Mucosa of descending colon (tissue), 3 donors: ENCODE measurements around the gene SNX8. TPM values are rescaled to one million over a fixed set of nuclear protein-coding genes. Genes with fewer than 3 reads are reported as not detected.
A peak's percentile ranks its signal among the peaks of the same experiment; 100 is the strongest.

ENCODE experiments used
- ATAC-seq: fragments of 200-7000 bp; cut with Tn5 transposase; one replicate; pipeline ENCODE4 v1.9.1; 2020; ENCODE audit warnings: mild to moderate bottlenecking, moderate library complexity
- DNase-seq, 3 donors: peaks; one replicate each; pipeline ENCODE4 v3.0.0-alpha.2; 2020
- H3K36me3 ChIP-seq: fragments of 200-600 bp; one replicate; pipeline ENCODE4 v1.8.0; 2021; ENCODE audit warnings: low read depth, mild to moderate bottlenecking
- H3K4me1 ChIP-seq: fragments of 200-600 bp; one replicate; pipeline ENCODE4 v1.8.0; 2021; ENCODE audit warnings: low read depth, mild to moderate bottlenecking
- H3K4me3 ChIP-seq: fragments of 200-600 bp; one replicate; pipeline ENCODE4 v1.8.0; 2021; ENCODE audit warnings: mild to moderate bottlenecking
- H3K9me3 ChIP-seq: fragments of 200-600 bp; one replicate; pipeline ENCODE4 v1.8.0; 2021; ENCODE audit warnings: mild to moderate bottlenecking
- intact Hi-C, 2 donors: fragments of 100-400 bp; cut with DNase I in 1 of 2; cut with micrococcal nuclease in 1 of 2; formaldehyde crosslinking; loops; one replicate each; pipeline versions ENCODE4 v1.11.0 to v1.11.1; 2022; cut with DNase I, micrococcal nuclease
- long read RNA-seq, 2 donors: library from polyadenylated mRNA; unstranded; transcript quantifications; one replicate each; pipeline ENCODE4 v2.0.0, GENCODE V29; 2019 to 2021
- total RNA-seq, 3 donors: library from RNA; stranded (reverse); fragmentation: NEBNext Ultra II Directional in 2 of 3; extraction: Animal tissue kit (Norgen Biotek cat#: 25700) in 2 of 3; gene quantifications; one replicate each; pipeline versions ENCODE4 v1.2.1 to v1.2.4, GENCODE V29; 2021 to 2023
- TF ChIP-seq, protein P1 (sequence below): fragments of 200-600 bp; IDR thresholded peaks from one replicate; pipeline ENCODE4 v1.8.0; 2022; ENCODE audit warnings: antibody characterized with exemption, mild to moderate bottlenecking
- donor health status: DM: no; HTN: no; CAD: no; lungs with moderate emphysema.
- donor health status: DM: no; HTN: no; CAD: no.
- donor health status: DM: no; HTN: yes; CAD: no.

The SNX8 gene, protein sequence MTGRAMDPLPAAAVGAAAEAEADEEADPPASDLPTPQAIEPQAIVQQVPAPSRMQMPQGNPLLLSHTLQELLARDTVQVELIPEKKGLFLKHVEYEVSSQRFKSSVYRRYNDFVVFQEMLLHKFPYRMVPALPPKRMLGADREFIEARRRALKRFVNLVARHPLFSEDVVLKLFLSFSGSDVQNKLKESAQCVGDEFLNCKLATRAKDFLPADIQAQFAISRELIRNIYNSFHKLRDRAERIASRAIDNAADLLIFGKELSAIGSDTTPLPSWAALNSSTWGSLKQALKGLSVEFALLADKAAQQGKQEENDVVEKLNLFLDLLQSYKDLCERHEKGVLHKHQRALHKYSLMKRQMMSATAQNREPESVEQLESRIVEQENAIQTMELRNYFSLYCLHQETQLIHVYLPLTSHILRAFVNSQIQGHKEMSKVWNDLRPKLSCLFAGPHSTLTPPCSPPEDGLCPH
- total RNA-seq = 10 to 100 TPM; 20.8 to 30.1 (median 23.2) TPM
- long read RNA-seq, donor 1, full-length matches to known transcripts = 14 of 17 reads
- long read RNA-seq, donor 1, partial matches to known transcripts = 2 of 17 reads
- long read RNA-seq, donor 1, other reads (novel, unspliced or antisense) = 1 of 17 reads
- long read RNA-seq, donor 2, full-length matches to known transcripts = 20 of 22 reads
- long read RNA-seq, donor 2, partial matches to known transcripts = 0 of 22 reads
- long read RNA-seq, donor 2, other reads (novel, unspliced or antisense) = 2 of 22 reads

GRCh38 chr7:2314209-2314955 lies at the start of gene SNX8:
TSS of gene SNX8 (minus strand) at chr7:2314441. CDS start at chr7:2314421, 20 bp downstream.
- ATAC-seq (peak; percentile 99), DNase-seq (peak; percentile 96 to 100 (median 98))
- Histone ChIP-seq H3K9me3 (no peaks in the 10 kb centered on the region), H3K36me3 (no peaks in the 10 kb centered on the region), H3K4me3 (peak within 1 kb of the TSS; percentile 68), H3K4me1 (peaks cover 6% of the 10 kb centered on the region)
- intact Hi-C loops = no loop called here
- TF ChIP-seq, protein P1, sequence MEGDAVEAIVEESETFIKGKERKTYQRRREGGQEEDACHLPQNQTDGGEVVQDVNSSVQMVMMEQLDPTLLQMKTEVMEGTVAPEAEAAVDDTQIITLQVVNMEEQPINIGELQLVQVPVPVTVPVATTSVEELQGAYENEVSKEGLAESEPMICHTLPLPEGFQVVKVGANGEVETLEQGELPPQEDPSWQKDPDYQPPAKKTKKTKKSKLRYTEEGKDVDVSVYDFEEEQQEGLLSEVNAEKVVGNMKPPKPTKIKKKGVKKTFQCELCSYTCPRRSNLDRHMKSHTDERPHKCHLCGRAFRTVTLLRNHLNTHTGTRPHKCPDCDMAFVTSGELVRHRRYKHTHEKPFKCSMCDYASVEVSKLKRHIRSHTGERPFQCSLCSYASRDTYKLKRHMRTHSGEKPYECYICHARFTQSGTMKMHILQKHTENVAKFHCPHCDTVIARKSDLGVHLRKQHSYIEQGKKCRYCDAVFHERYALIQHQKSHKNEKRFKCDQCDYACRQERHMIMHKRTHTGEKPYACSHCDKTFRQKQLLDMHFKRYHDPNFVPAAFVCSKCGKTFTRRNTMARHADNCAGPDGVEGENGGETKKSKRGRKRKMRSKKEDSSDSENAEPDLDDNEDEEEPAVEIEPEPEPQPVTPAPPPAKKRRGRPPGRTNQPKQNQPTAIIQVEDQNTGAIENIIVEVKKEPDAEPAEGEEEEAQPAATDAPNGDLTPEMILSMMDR = no peak

DNA sequence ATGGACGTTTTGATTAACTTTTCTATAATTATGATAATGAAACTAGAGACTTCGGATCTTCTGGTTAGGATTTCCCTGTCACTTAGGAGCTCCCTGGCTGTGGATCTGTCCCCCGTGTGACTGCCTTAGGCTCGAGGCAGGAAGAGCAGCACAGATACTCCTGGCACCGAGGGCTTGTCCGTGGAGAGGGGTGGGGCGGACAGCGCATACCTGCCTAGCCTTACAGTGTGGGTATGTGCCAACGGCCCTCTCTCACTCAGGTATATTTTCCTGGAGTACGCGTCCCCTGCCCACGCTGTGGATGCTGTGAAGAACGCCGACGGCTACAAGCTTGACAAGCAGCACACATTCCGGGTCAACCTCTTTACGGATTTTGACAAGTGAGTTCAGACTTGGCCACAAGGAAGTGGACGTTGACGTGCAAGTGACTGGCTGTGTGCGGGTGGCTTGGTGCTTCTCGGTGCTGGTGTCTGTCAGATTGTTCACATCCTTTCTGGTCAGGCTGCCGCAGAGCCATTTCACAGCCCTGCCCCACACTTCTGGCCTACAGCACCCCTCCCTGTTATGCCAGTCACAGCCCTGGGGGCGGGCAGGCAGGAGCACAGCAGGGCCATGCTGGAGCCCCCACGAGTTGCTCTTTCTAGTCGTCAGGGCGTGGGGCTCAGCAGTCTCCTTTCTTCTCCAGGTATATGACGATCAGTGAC lies 48.3 kb upstream of the SNX8 start:
- TF ChIP-seq, protein P1 = no peak
- peaks cover 7% of the 10 kb centered on the region for H3K4me1 ChIP-seq
- no peaks in the 10 kb centered on the region for H3K9me3 ChIP-seq
- no peak overlapping the region for H3K4me3 ChIP-seq
- intact Hi-C loops = no loop called here
- ATAC-seq (no peak), DNase-seq (no peak)
- peaks cover 37% of the 10 kb centered on the region for H3K36me3 ChIP-seq

DNA sequence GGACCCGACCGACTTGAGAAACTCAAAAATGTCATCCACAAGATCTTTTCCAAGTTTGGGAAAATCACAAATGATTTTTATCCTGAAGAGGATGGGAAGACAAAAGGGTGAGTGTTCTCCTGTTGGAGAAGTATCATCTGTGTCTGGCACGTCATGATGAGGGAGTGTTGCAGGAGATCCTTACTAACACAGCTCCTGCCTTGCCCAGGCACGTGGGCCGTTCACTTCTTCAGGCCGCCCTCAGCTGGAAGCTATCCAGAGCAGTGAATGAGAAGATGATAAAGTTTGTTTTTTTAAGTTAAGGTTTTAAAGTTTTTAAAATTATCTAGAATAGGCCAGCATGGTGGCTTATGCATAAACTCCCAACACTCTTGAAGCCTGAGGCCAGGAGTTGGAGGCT lies 46.6 kb upstream of the SNX8 start:
- no peak overlapping the region for H3K4me3 ChIP-seq
- TF ChIP-seq, protein P1 = no peak
- H3K9me3 ChIP-seq = no peaks in the 10 kb centered on the region
- no peak for DNase-seq
- peaks cover 28% of the 10 kb centered on the region for H3K36me3 ChIP-seq
- H3K4me1 ChIP-seq = peaks cover 22% of the 10 kb centered on the region
- no peak for ATAC-seq
- intact Hi-C loops = no loop called here

DNA sequence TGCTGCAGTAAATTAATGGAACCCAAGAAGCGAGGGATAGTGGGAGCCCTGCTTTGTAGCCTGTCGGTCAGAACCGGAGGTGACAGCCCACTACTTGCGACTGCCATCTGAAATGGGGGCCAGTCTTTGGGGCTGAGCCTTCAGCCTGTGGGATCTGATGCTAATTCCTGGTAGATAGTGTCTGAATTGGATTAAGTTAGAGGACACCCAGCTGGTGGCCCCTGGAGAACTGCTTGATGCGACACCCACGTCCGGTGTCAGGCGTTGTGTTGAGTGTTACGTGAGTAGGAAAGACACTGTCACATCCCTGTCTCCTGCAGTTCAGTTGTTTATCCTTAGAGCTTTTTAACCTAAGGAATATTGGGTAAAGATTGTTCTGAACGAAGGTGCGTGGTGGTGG lies 45.4 kb upstream of the SNX8 start:
- Histone ChIP-seq H3K4me1 (peaks cover 25% of the 10 kb centered on the region), H3K4me3 (no peak overlapping the region), H3K36me3 (peaks cover 26% of the 10 kb centered on the region), H3K9me3 (no peaks in the 10 kb centered on the region)
- DNase-seq = no peak
- intact Hi-C loops = no loop called here
- ATAC-seq = no peak
- TF ChIP-seq, protein P1 = no peak

DNA sequence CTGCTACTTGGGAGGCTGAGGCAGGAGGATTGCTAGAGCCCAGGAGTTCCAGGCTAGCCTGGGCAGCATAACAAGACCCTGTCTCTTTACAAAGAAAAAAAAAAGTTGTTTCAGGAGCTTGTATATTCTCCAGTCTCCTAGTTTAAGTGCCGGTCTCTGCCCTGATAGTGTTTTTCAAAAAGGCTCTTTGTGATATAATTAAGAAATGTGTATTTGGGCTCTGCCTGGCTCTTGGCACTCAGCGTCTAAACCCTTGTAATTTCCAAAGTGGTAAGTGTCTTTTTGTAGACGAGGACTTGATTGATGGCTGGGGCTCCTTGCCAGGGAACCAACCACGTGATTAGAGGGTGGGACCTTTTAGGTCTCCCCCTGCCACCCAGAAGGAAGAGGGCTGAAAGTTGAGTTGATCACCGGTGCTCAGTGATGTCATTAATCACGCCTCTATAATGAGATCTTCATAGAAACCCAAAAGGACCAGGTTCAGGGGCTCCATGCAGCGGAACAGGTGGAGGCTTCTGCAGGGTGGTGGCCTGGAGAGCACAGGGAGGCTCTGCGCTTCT lies 44.8 kb upstream of the SNX8 start:
- Histone ChIP-seq H3K4me1 (peaks cover 25% of the 10 kb centered on the region), H3K36me3 (peaks cover 23% of the 10 kb centered on the region), H3K9me3 (no peaks in the 10 kb centered on the region), H3K4me3 (no peak overlapping the region)
- intact Hi-C loops = no loop called here
- TF ChIP-seq, protein P1 = no peak
- ATAC-seq = no peak
- DNase-seq = no peak
